WI38 (cell line): ENCODE measurements around the gene FAM47B.

Source experiments
- H3K4me3 ChIP-seq: 2 replicates; pipeline ENCODE4 v1.5.1; 2011; ENCODE audit warnings: low read depth, mild to moderate bottlenecking, control low read depth, low read length
- TF ChIP-seq, protein P1 (sequence below): IDR thresholded peaks from 2 replicates; pipeline ENCODE4 v1.5.1; 2012; ENCODE audit warnings: low read depth, mild to moderate bottlenecking, control low read depth, low read length

The FAM47B gene

DNA sequence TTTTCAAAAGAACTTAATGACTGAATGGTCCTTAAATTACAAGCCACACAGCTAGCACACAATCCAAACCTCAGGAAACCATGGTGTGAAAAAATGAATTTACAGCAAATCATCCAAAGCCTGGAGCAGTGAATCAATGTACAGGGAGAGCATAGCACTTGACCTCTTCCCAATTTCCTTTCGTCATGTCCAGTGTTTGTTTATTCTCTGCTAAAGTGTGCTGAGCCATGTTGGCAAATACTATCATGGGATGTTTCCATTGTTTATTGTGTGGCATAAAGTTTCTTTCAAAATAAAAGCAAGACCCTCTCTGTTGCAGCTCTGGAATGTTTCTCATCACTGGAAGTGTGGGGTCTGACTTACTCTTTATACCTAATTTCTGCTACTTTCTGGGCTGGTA lies 25.4 kb upstream of the FAM47B start:
- no peak overlapping the region for H3K4me3 ChIP-seq
- TF ChIP-seq, protein P1, sequence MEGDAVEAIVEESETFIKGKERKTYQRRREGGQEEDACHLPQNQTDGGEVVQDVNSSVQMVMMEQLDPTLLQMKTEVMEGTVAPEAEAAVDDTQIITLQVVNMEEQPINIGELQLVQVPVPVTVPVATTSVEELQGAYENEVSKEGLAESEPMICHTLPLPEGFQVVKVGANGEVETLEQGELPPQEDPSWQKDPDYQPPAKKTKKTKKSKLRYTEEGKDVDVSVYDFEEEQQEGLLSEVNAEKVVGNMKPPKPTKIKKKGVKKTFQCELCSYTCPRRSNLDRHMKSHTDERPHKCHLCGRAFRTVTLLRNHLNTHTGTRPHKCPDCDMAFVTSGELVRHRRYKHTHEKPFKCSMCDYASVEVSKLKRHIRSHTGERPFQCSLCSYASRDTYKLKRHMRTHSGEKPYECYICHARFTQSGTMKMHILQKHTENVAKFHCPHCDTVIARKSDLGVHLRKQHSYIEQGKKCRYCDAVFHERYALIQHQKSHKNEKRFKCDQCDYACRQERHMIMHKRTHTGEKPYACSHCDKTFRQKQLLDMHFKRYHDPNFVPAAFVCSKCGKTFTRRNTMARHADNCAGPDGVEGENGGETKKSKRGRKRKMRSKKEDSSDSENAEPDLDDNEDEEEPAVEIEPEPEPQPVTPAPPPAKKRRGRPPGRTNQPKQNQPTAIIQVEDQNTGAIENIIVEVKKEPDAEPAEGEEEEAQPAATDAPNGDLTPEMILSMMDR, result no peak

DNA sequence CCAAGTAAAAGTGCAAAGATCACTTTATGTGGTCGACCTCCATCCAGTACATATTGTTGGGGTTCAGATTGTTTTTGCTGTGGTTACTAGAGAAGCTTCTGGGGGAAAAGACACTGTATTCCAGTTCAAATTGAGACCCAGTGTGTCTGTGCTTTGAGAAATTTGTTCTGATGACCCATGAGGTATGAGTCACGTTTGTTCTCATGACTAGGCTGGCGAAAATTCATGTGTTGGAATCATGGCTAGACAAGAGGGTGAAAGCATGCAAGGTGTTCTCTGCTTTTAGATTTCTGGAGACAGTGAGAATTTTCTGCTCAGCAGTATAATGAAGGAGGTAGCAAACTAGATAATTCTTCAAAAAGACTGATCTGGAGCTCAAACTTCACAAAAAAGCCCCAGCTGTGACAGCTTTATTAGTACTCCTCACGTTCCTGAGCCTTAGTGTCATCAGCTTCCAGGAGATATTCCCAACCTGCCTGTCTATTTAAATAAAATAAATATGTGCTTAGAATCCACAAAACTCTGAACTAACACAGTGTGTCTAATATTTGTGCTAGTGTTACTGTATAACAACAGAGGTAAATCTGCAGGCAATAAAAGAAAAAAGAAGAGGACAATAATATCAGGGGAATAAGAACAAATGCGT lies 24.4 kb upstream of the FAM47B start:
- H3K4me3 ChIP-seq, result no peak overlapping the region
- TF ChIP-seq, protein P1, result no peak

DNA sequence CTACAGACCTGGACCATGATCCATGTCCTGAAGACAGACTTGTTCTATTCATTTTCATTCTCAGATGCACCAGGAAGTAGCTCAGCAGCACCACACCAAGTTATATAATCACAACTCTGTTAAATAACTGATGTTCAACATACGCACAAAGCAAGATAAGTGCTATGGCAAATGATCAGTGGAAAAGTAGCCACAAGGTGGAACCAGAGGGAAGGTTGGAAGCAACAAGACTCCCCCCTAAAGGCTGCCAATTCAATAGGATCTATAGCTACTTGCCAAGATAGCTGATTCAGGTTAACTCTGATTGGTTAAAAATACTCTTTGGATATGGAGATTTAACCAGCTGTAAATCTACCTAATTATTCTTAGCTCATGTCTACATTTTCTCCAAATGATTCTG lies 23.7 kb upstream of the FAM47B start:
- TF ChIP-seq, protein P1, result peak; percentile 27; the same call in 1 of the 2 replicates
- no peak overlapping the region for H3K4me3 ChIP-seq

DNA sequence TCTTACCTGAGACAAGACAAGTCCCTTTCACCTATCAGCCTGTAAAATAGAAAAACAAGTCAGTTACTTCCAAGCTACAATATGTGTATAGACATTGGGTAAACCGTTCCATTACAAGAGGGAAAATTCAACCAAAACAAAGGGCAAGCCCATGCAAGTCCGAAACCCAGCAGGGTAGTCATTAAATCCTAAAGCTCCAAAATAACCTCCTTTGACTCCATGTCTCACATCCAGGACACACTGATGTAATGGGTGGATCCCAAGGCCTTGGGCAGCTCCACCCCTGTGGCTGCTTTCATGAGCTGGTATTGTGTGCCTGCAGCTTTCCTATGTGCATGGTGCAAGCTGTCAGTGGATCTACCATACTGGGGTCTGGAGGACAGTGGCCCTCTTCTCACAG lies 14.7 kb upstream of the FAM47B start:
- TF ChIP-seq, protein P1, result no peak
- no peak overlapping the region for H3K4me3 ChIP-seq

DNA sequence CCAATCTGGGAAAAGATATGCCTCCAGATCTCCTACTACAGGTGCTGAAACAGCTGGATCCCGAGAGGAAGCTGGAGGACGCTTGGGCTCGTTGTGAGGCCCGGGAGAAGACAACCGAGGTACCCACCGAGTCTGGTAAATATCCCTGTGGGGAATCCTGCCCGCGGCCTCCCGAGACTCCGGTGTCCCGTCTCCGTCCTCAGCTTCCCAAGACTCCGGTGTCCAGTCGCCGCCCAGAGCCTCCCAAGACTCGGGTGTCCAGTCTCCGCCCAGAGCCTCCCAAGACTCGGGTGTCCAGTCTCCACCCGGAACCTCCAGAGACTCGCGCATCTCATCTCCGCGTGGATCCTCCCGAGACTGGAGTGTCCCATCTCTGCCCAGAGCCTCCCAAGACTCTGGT lies 639 bp downstream of the FAM47B start:
- TF ChIP-seq, protein P1, result no peak
- H3K4me3 ChIP-seq, result no peak overlapping the region

DNA sequence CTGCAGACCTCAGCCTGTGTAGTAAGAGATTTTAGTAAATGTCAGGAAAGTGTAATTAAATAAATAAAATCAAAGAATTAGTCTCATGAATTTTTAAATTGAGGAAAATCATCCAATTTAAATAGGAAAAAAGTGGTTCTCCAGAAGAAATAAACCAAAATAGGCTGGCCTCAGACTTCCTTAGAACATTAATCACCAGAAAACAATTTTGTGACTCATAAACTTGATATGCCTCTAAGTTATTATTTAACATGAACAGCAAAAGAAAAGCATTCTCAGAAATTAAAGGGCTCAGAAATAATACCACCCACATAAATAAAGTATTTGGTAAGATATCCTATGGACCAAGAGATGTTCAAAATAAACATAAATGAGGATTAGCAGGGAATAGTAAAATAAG lies 14.3 kb downstream of the FAM47B start:
- H3K4me3 ChIP-seq, result no peak overlapping the region
- TF ChIP-seq, protein P1, result no peak

DNA sequence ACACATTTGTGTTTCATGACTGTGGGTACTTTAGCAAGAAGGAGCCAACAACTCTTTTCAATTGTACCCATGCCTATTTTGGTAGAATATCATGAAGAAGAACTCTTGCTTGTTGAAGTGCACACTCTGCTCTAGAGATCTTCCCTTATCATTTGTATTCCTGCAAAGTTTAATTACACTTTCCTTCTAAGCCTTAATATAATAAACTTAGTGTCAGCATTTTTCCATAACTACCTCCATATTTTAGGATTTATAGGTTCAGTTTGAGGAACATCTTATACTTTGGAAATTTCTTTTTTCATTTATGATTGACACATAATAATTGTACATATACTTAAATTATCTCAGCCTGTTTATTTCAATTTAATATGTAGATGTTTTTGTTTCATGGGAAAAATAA lies 19.1 kb downstream of the FAM47B start:
- H3K4me3 ChIP-seq, result no peak overlapping the region
- TF ChIP-seq, protein P1, result no peak
